Kidney tubule cell (primary cell): ENCODE measurements around the gene ENO3.

Experiments
- DNase-seq: peaks from one replicate; pipeline ENCODE4 v3.0.0-alpha.2; 2018; ENCODE audit warnings: low spot score

Gene ENO3

DNA sequence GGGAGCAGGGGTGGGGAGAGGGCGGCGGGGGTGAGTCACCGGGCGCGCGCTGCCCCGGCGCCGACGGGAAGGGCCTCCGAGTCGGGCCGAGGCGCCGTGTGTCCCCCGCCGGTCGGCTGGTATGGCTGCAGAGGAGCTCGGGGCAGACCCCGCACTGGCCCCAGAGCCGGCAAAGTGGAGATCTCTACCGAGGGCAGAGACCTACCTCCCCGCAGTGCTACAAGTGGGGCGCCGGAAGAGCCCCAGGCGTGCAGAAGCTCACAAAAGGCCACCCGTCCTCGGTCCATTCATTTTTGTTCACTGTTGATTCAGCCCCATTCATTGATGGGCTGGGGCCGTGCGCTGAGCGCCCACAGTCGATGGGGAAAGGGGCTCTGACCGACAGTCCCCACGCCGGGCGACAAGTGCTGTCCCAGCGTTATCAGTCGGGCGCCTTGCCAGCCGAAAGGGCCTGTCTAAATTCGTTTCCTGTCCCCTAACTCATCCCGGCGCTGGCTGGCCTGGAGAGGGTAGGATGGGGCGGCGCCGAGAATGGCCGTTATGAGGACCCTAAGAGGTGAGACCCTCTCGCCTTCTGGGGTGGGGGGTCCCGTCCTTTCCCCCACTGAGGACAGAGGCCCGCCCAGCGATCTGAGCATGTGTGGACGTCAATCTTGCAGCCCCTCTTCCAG lies 709 bp upstream of the ENO3 start:
- no peak for DNase-seq

DNA sequence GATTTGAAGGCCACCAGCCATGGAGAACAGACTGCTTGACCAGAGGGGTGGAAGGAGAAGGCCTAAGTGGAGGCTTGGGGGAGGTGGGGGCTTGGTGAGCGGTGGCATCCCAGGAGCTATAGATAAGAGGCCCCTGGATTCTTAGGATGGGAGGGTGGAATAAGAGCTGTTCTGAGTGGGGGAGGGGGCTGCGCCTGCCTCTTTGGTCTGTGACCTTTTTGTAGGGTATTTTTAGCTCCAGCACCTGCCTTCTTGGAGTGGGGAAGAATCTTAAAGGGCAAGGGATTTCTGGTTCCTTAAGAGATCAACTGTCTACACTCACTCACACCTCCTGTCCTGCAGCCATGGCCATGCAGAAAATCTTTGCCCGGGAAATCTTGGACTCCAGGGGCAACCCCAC lies 567 bp downstream of the ENO3 start:
- DNase-seq, result no peak

DNA sequence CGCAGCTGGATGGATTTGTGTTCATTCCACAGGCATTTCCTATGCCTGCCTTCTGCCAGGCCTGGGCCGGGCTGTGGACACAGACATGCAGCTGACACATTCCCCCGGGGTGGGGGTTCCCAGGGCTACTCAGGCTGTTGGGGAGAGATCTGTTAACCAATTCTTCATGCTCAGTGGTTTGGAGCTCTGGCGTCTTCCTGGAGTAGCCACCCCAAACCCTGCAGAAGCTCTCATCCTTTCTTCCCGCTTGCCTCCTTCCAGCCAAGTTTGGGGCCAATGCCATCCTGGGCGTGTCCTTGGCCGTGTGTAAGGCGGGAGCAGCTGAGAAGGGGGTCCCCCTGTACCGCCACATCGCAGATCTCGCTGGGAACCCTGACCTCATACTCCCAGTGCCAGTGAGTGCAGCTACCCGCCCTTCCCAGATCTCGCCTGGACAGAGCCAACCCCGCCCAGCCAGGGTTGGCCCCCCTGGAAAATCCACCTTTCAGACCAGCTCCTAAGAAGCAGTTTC lies 2.6 kb downstream of the ENO3 start:
- peak; percentile 88 for DNase-seq

DNA sequence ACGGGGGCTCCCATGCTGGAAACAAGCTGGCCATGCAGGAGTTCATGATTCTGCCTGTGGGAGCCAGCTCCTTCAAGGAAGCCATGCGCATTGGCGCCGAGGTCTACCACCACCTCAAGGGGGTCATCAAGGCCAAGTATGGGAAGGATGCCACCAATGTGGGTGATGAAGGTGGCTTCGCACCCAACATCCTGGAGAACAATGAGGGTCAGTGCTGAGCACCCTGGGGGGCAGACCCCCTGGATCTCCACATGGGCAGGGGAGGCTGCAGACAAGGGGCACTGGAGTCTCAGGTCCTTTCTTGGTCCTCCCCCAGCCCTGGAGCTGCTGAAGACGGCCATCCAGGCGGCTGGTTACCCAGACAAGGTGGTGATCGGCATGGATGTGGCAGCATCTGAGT lies 4.2 kb downstream of the ENO3 start:
- no peak for DNase-seq

DNA sequence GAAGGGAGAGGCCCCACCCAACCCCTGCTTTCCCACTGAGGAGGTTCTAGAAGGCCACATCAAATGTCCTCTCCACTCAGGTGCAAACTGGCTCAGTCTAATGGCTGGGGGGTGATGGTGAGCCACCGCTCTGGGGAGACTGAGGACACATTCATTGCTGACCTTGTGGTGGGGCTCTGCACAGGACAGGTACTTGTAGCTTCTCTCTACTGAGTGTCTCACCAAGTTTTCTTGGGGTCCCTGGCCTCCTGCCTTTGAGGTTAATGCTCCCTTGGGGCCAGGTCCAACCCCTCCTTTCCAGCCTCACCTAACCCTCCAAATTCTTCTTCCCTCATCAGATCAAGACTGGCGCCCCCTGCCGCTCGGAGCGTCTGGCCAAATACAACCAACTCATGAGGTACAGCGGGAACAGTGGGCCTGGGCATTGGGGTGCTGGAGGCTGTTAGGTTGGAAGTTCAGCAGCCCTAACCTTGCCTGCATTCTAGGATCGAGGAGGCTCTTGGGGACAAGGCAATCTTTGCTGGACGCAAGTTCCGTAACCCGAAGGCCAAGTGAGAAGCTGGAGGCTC lies 5.7 kb downstream of the ENO3 start:
- DNase-seq, result no peak

DNA sequence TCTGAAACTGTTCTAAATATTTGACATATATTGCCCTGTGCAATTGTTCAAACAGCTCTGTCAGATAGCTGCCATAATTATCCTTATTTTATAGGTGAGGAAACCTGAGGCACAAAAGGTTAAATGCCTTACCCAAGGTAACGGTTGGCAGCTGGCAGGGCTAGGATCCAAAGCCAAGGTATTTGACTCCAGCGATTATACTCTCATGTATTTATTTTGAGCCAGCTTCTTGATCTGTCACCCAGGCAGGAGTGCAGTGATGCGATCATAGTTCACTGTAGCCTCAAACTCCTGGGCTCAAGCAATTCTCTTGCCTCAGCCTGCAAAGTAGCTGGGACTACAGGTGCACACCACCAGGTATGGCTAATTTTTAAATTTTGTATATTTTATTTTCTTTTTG lies 7.2 kb downstream of the ENO3 start:
- DNase-seq, result no peak

DNA sequence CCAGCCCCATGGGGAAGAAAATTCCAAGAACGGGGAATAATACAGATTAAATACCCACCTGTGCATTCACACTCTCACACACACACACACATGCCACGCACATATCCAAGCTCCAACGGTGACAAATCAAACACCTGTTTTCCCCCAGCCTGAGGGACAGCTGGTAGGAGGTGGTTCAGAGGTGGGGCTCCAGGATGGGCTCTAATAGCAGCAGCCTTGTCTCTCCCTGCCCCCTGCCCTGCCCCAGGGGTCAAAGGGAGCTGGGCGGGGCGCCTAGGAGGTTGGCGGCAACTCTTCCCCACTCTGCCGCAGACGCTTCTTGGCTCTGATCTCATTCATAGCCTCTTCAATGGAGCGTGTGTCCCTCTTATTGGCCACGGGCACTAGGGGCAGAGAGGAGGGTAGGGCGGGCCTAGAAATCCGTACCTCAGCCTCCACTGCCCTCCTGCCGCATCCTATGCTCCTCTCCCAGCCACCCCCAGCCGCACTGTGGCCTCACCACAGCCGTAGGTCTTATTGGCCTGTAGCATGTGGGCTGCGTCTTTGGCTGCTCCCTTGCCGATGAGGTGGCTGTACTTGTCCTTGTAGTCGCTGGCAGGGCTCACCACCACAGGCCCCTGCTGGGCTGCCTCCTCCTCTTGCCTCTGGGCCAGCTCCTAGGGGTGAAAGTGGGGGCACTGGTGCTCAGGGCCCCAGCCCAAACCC lies 8.5 kb downstream of the ENO3 start:
- DNase-seq, result no peak

DNA sequence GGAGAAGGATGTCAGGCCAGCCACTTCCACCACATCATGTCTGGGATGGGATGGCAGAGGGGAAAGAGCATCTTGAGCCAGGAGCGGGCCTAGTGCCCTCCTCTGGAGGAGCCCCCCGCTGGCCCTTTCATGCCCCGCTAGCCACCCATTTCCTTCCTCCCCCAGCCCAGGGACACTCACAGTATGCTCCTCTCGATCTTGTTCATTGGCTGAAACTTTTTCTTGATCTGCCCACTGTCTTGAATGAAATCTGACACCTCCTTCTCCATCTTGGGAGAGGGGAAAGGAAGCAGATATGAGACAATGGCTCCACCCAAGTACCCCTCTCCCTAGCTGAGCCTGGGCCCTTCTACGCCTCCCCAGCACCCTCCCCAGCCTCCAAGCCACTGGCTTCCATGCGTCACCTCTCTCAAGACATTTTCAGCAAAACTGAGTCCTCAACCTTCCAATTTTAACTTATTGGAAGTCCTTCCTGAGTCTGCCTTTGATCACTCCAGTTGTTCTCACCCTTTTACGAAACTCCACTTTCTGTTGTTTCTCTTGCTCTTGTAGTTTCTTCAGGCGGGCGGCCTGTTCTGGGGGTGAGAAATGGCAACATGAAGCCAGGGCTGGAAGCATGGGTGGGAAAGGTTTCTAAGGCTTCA lies 9.5 kb downstream of the ENO3 start:
- DNase-seq, result no peak

DNA sequence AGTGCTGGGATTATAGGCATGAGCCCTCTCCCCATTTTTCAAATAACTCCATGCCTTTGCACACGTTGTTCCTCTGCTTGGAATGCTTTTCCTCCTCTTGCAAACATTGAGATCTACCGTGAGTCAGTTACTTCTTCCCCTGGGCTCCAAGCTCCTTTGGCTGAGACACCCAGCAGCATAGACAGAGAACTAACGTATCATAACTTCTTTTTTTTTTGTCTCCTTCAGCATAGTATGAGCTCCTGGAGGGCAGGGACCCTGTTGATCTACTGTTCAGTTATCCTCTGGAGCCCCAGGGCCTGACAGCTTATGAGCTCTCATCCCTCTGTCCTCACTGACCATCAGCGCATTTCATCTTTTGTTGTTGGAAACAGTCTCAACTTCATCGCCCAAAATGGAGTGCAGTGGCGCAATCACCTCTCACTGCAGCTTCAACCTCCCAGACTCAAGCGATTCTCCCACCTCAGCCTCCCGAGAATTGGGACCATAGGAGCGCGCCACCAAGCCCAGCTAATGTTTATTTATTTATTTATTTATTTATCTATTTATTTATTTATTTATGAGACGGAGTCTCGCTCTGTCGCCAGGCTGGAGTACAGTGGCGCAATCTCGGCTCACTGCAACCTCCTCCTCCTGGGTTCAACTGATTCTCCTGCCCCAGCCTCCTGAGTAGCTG lies 14.5 kb downstream of the ENO3 start:
- DNase-seq, result no peak

DNA sequence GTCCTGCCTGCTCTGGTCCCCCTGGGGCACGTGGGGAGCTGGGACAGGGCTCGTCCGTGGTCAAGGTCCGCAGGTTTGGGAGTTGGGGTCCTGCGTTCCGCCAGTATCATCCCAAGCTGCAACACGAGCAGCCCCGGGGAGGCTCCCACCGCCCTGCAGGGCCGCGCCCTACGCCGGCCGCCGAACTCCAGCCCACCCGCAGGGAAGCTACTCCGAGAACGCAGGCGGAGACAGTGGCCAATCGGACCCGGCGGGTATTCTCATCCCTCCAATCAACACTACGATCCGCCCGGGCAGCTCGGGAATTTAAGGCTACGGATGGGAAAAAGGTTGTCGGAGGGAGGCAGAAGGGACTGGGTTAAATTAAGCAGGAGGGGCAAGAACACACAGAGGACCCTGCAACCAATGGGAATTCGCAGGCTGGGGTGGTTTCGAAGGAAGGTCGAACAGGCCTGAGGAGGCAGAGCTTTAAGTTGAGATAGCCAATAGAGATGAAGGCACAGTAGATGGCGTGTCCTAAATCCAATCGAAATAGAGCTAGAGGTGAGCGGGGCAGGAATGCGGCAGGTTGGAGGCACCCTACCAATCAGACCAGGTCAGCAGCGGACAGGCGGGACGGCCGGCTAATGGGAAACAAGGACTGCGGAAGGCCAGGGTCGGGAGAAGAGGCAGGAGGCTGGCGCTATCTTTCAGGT lies 16.1 kb downstream of the ENO3 start:
- DNase-seq, result peak; percentile 100

DNA sequence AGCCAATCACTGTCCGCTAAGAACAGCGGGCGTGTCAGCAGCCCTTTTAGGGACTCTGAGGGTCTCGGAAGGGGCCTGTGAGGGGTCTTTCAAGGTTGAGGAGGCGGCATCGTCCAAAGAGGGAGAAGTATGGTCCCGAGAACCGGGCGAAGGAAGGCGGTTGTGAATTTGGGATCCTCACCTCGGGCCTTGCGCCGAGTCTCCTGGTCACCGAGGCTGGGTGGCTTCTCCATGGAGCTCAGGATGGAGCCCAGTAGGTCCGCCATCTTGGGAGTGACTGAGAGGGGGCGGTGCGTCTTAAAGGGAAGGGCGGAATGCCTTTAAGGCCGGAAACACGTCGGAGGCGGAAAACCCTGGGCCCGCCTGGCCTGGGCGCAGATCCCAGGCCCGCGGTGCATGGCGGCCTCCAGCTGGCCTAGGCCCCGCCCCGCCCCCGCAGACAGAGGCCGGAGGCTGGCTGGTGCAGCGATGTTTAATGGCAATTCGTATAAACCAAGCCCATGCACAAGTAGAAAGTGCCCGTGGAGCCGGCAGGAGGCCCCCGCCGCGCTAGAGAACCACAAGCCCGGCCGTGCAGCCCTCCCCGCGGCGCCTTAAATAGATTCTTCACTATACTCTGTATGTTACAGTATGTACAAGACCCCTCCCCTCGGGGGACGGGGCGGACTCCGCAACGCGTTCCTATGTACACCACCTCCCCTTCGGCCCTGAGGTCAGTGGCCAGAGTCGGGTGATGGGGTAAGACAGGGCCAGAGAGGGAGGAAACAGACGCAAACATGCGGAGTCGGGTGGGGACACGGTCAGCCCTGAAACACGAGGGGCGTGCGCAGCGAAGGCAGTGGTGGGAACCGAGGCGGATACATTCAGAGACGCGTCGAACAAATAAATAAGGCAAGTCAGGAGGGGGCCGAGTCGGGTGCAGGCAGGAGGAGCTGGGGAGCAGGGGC lies 16.9 kb downstream of the ENO3 start, which contains the start of gene SPAG7:
SPAG7 (minus strand) TSS at position 279 of the 947 bp plus-strand sequence; CDS start at position 266, 13 bp downstream.
- peak; percentile 98 for DNase-seq

DNA sequence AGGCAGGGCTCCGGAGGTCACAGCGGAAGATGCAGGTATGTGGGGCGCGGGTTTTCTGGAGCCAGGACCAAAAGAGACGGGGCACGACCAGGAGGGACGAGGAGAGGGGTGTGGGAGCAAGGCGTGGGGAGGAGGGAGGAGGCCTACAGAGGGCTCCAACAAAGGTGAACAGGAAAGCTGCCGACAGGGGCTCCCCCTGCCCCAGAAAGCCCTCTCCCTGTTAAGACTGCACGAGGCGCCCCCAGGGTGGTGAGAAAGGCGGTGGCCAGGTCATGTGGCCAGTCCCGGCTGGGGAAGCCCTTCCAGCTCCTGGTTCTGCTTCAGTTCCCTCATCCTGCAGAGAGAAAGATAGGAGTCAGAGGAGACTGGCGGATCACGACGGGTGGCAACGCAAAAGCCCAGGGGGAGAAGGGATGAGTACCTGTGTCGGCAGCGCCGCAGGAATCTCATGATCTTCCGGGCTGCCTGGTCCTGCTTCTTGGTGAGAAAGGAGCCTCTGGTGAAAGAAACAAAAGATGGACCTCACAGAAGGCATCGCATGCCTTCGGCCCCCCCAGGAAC lies 17.6 kb downstream of the ENO3 start:
- DNase-seq, result peak; percentile 86

DNA sequence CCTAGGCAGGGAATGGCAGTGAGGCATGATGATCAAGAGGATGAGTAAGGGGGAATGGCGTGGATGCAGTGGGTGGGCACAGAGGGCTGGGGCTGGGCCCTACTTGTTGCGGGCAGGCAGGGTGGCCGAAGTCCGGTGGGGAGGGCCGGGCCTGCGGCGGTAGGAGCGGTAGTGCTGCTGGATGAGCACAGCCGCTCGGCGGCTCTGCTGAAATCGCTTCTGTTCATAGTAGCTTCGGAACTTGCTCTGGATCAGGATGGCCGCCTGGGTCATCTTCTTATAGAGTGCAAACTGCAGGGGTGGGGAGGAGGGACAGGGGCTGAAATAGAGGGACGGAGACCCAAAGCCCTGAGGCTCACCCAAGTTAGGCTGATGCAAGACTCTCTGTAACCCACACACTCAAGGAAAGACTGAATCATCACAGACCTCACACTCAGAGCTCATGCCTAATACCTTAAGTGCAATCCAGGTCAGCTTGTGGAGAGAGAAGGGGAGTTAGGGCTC lies 18.2 kb downstream of the ENO3 start:
- DNase-seq, result peak; percentile 88

DNA sequence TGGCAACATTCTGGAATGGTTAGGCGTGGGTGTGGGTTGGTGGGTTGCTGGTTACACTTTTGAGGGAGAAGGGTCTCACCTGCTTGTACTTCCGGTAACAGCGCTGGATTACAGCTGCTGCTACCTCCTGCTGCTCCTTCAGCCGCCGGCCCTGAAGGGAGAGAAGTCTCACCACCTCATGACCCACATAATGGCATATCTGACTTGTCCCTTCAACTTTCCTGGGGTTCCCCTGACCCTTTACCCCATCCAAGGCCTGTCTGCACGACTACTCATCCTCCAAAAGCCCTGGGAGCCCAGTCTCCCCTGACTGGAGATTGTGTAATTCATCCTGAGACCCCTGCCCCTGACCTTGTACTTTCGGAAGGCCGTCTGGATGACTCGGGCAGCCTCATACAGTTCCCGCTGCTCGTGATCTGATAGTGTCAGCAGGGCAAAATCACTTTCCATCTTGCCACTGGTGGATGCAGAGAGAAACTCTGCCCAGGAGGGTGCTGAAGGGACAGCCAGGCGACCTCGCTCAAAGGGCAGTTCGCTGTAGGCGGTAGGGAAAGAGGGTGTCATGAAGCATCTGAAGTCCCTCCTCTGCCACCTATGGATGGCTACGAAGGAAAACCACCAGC lies 18.7 kb downstream of the ENO3 start:
- DNase-seq, result peak; percentile 27

DNA sequence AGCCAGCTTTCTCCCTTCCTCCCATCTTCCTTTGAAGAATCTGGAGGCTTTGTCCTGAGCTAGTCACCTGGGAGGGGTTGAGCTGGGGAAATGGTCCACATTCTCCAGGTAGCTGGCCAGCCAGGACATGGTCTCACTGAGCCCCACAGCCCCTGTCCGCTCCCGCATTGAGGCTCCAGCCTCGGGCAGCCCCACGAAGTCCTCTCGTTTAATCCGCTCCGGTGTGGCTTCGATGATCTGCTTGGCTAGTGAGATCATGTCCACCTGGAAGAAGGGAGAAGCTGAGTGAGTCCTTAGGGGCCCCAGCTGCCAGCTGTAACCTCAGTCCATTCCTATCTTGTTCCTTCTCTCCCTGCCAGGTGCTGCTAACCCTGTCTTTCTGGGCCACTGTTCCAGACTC lies 19.4 kb downstream of the ENO3 start:
- no peak for DNase-seq

DNA sequence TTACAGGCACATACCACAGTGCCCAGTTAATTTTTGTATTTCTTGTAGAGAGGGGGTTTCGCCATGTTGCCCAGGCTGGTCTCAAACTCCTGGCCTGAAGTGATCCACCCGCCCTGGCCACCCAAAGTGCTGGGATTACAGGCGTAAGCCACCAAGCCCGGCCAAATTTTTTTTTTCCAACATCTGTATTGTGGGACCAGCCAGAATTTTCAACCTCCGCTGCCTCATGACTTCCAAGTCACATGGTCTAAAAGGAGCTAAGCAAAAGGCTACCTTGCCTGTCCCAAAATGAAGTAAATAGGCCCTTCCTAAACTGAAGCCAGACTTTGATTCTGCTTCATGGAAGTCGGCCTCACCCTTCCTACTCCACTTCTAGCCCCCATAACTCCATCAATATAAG lies 20.9 kb downstream of the ENO3 start:
- DNase-seq, result no peak

DNA sequence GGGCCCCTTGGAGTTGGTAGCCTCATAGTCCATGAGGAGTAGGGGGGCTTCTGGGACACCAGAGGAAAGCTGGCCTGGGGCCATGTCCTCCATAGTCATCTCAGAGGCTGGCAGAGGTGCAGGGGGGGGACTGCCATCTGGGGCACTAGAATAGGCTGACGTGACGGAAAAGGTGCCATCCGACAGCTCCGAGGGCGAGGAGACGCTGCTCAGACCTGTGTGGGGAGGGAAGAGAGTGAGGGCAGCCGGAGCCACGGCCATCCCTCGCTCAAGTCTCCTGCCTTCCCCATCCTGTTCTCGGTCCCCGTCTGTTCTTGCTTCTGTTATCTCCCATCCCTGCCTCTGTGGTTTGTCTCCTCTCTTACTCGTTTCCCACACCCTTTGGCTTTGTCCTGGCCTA lies 21.4 kb downstream of the ENO3 start:
- DNase-seq, result no peak

DNA sequence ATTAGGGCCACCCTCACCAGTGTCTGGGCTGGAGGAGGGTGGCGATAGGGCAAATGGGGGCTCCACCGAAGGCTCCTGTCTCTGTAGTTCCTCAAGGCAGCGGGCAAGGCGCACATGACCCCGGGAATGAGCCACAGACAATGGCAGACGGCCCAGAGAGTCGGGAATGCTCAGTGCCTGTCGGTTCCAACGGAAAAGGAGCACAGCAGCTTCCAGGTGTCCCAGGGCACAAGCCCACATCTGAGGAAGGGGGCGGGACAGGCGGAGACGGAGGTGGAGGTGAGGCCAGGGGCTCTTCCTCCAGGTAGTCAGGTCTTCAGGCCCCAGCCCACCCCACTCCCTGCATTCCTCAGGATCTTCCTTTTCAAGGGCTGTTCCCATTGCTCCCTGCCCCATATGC lies 21.8 kb downstream of the ENO3 start:
- no peak for DNase-seq
